Smooth muscle cell (in vitro differentiated cells): ENCODE results near the gene RAB40B. TPM values are rescaled to one million over a fixed set of nuclear protein-coding genes. Genes with fewer than 3 reads are reported as not detected.

ENCODE experiments used
- DNase-seq: peaks from one replicate; lab custom pipeline; 2025; ENCODE audit not compliant: unreplicated experiment; lab: John Stamatoyannopoulos, UW
- H2AFZ ChIP-seq: fragments of 200-600 bp; sonication (generic); 2 replicates; pipeline ENCODE4 v1.6.0; 2016; ENCODE audit warnings: antibody characterized with exemption, low read depth, mild to moderate bottlenecking
- H3F3A ChIP-seq: fragments of 200-600 bp; sonication (generic); 2 replicates; pipeline ENCODE4 v1.6.0; 2017; ENCODE audit warnings: antibody characterized with exemption, low read depth
- H3K27ac ChIP-seq: fragments of 200-600 bp; sonication (generic); 2 replicates; pipeline ENCODE4 v1.5.1; 2016; ENCODE audit warnings: low read depth, mild to moderate bottlenecking
- H3K27me3 ChIP-seq: fragments of 200-600 bp; sonication (generic); 2 replicates; pipeline ENCODE4 v1.6.1; 2016; ENCODE audit warnings: low read depth, mild to moderate bottlenecking
- H3K36me3 ChIP-seq: fragments of 200-600 bp; sonication (generic); 2 replicates; pipeline ENCODE4 v1.5.1; 2016; ENCODE audit warnings: low read depth
- H3K4me1 ChIP-seq: fragments of 200-600 bp; sonication (generic); 2 replicates; pipeline ENCODE4 v1.5.1; 2016; ENCODE audit warnings: low read depth
- H3K4me2 ChIP-seq: fragments of 200-600 bp; sonication (generic); 2 replicates; pipeline ENCODE4 v1.6.0; 2016; ENCODE audit warnings: mild to moderate bottlenecking
- H3K4me3 ChIP-seq: fragments of 200-600 bp; sonication (generic); 2 replicates; pipeline ENCODE4 v1.5.1; 2016; ENCODE audit warnings: mild to moderate bottlenecking
- H3K79me2 ChIP-seq: fragments of 200-600 bp; sonication (generic); 2 replicates; pipeline ENCODE4 v1.6.0; 2016; ENCODE audit warnings: low read depth, mild to moderate bottlenecking
- H3K9ac ChIP-seq: fragments of 200-600 bp; sonication (generic); 2 replicates; pipeline ENCODE4 v1.6.0; 2016; ENCODE audit warnings: low read depth
- H3K9me3 ChIP-seq: fragments of 200-600 bp; sonication (generic); replicated peaks from 2 replicates; pipeline ENCODE4 v1.5.1; 2016; ENCODE audit warnings: low read depth
- H4K20me1 ChIP-seq: fragments of 200-600 bp; sonication (generic); 2 replicates; pipeline ENCODE4 v1.6.0; 2016; ENCODE audit warnings: low read depth
- WGBS: methylation state at CpG from one replicate; pipeline ENCODE4 v1.1.7; 2016; ENCODE audit warnings: low lambda C conversion rate; 5-methylcytosine and 5-hydroxymethylcytosine counted together
- polyA plus RNA-seq: library from polyadenylated mRNA; unstranded; fragments of >200 nt; fragmentation: Nextera tagmentation; extraction: Ambion mirVana; gene quantifications from 2 replicates; pipeline ENCODE4 v1.2.1, GENCODE V29; 2016
- total RNA-seq: library from RNA; depleted of rRNA; stranded (reverse); fragments of >200 nt; gene quantifications from 2 replicates; pipeline ENCODE4 v1.2.3, GENCODE V29; 2014
- TF ChIP-seq, protein P1 (sequence below): fragments of 200-600 bp; sonication (generic); IDR thresholded peaks from 2 replicates; pipeline ENCODE4 v1.5.1; 2017; ENCODE audit warnings: borderline replicate concordance, mild to moderate bottlenecking, antibody characterized with exemption; ENCODE audit not compliant: insufficient read depth, poor library complexity, severe bottlenecking

The RAB40B gene
- total and polyA plus RNA-seq, 2 experiments from 2014 or later: 12.0 to 16.0 TPM

DNA sequence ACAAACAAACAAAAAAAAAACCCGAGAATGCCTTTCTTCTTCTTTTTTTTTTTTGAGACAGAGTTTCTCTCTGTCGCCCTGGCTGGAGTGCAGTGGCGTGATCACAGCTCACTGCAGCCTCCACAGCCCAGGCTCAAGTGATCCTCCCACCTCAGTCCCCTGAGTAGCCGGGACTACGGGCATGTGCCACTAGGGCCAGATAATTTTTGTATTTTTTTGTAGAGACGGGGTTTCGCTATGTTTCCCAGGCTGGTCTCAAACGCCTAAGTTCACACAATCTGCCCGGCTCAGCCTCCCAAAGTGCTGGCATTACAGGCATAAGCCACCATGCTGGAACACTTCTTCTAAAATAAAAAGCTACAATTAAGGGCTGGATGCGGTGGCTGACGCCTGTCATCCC, 33.3 kb downstream of the RAB40B start:
- Histone ChIP-seq H3K9me3 (no peaks in the 10 kb centered on the region), H2AFZ (no peak overlapping the region), H3K9ac (no peak overlapping the region), H3K27me3 (no peaks in the 10 kb centered on the region), H3K4me2 (no peak overlapping the region), H3F3A (no peaks in the 10 kb centered on the region), H3K79me2 (no peaks in the 10 kb centered on the region), H3K36me3 (no peaks in the 10 kb centered on the region), H3K27ac (no peak overlapping the region), H4K20me1 (no peaks in the 10 kb centered on the region), H3K4me3 (no peak overlapping the region), H3K4me1 (peaks cover 6% of the 10 kb centered on the region)
- TF ChIP-seq, protein P1, sequence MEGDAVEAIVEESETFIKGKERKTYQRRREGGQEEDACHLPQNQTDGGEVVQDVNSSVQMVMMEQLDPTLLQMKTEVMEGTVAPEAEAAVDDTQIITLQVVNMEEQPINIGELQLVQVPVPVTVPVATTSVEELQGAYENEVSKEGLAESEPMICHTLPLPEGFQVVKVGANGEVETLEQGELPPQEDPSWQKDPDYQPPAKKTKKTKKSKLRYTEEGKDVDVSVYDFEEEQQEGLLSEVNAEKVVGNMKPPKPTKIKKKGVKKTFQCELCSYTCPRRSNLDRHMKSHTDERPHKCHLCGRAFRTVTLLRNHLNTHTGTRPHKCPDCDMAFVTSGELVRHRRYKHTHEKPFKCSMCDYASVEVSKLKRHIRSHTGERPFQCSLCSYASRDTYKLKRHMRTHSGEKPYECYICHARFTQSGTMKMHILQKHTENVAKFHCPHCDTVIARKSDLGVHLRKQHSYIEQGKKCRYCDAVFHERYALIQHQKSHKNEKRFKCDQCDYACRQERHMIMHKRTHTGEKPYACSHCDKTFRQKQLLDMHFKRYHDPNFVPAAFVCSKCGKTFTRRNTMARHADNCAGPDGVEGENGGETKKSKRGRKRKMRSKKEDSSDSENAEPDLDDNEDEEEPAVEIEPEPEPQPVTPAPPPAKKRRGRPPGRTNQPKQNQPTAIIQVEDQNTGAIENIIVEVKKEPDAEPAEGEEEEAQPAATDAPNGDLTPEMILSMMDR: no peak
- 92% methylated on average over 11 of the region's 11 CpGs for WGBS
- no peak for DNase-seq

DNA sequence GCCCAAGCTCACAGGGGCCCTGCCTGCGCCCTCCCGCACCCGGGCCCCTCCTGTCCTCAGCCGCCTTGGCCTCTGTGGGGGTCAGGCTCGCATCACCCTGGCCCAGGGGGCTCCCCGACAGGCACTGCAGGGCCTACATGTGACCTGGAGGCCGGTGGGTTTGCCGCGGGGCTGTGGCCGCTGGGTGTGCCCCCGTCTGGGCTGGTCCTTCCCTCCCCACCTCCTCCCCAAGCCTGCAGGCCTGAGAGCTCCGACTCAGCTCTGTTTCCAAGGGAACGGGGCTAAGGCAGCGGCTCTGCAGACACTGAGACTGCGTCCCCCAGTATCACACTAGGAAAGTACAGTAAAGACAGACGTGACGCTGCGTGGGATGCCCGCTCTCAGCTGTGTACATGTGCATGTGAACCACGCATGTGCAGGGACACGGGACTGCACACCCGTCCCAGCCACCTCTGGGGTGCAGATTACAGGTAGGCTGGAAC, 33.8 kb downstream of the RAB40B start:
- WGBS: 76% methylated on average over 16 of the region's 22 CpGs

DNA sequence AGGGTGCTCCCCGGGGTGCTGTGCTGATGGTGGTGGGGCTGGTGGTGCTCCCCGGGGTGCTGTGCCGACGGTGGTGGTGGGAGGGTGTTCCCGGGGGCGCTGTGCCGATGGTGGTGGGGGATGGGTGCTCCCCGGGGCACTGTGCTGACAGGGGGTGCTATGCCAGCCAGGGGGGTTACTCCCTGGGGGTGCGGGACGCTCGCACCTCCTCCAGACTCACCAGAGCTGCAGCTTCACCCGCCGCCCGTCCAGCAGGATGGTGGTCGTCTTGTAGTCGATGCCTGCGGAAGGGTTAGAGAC, 34.3 kb downstream of the RAB40B start:
- H3K4me3 ChIP-seq: no peak overlapping the region
- no peak overlapping the region for H3K9ac ChIP-seq
- no peak for DNase-seq
- H3K79me2 ChIP-seq: no peaks in the 10 kb centered on the region
- 90% methylated on average over 2 of the region's 17 CpGs for WGBS
- H3K9me3 ChIP-seq: no peaks in the 10 kb centered on the region
- no peaks in the 10 kb centered on the region for H3K27me3 ChIP-seq
- H3K27ac ChIP-seq: no peak overlapping the region
- H3K4me2 ChIP-seq: no peak overlapping the region
- H3K4me1 ChIP-seq: peaks cover 6% of the 10 kb centered on the region
- TF ChIP-seq, protein P1: no peak
- no peaks in the 10 kb centered on the region for H3F3A ChIP-seq
- H3K36me3 ChIP-seq: no peaks in the 10 kb centered on the region
- no peak overlapping the region for H2AFZ ChIP-seq
- H4K20me1 ChIP-seq: no peaks in the 10 kb centered on the region

More for the DNA sequence above, 33.8 kb downstream of the RAB40B start:
- Histone ChIP-seq H3K79me2 (no peaks in the 10 kb centered on the region), H3K27ac (no peak overlapping the region), H3K4me2 (no peak overlapping the region), H2AFZ (no peak overlapping the region), H3K9ac (no peak overlapping the region), H3K9me3 (no peaks in the 10 kb centered on the region), H3K4me1 (peaks cover 6% of the 10 kb centered on the region), H4K20me1 (no peaks in the 10 kb centered on the region), H3K36me3 (no peaks in the 10 kb centered on the region), H3K4me3 (no peak overlapping the region), H3F3A (no peaks in the 10 kb centered on the region), H3K27me3 (no peaks in the 10 kb centered on the region)
- DNase-seq: no peak
- TF ChIP-seq, protein P1: no peak
